Measurements from ENCODE around the gene MAP4K1.

DNA sequence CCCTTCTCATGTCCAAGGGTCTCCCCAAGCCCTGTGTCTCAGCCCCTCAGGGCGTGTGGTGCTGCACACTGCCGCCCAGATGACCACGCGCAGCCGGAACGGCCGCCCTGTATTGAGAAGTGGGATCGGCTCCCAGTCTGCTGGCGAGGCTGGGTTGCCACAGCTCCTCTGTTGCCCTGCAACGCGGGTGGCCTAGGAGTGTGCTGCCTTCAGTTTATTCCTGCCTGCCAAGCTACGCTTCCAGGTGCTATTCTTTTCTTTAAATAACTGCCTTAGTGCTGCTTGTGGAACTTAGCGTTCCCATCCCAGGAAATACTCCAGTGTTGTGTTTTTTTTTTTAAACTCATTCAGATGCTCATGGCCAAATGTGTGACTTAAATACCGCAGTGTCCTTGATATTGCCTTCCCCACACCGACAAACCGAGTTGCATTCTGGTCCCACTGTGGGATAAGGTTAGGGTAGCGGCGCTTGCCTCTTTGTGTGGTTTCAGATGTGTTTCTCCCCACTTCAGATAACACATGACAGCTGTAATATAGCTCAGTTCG, 46.3 kb upstream of the MAP4K1 start:
- TF ChIP-seq, protein P1, sequence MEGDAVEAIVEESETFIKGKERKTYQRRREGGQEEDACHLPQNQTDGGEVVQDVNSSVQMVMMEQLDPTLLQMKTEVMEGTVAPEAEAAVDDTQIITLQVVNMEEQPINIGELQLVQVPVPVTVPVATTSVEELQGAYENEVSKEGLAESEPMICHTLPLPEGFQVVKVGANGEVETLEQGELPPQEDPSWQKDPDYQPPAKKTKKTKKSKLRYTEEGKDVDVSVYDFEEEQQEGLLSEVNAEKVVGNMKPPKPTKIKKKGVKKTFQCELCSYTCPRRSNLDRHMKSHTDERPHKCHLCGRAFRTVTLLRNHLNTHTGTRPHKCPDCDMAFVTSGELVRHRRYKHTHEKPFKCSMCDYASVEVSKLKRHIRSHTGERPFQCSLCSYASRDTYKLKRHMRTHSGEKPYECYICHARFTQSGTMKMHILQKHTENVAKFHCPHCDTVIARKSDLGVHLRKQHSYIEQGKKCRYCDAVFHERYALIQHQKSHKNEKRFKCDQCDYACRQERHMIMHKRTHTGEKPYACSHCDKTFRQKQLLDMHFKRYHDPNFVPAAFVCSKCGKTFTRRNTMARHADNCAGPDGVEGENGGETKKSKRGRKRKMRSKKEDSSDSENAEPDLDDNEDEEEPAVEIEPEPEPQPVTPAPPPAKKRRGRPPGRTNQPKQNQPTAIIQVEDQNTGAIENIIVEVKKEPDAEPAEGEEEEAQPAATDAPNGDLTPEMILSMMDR (IDR thresholded peaks at IDR 0.05; ENCODE audit: low read depth, low read length) = no peak
- no peak for TF ChIP-seq EZH2phosphoT487 (IDR thresholded peaks at IDR 0.05; ENCODE audit: low read depth)

All from OCI-LY3 (cell line).